H1 (cell line): ENCODE results near the gene OSBPL3. TPM values are rescaled to one million over a fixed set of nuclear protein-coding genes. Genes with fewer than 3 reads are reported as not detected.

ENCODE experiments used
- BCL11A ChIP-seq, 2 experiments: IDR thresholded peaks; one replicate each; pipeline ENCODE4 v1.6.1; 2011; ENCODE audit warnings: low read depth in 2 of 2, low read length in 2 of 2, mild to moderate bottlenecking in 2 of 2
- GTF2F1 ChIP-seq: IDR thresholded peaks from 2 replicates; pipeline ENCODE4 v1.6.1; 2012; ENCODE audit warnings: low read depth, low read length, improper control_type of control experiment, borderline replicate concordance
- HDAC6 ChIP-seq: IDR thresholded peaks from one replicate; pipeline ENCODE4 v1.7.1; 2012; ENCODE audit warnings: low read depth, mild to moderate bottlenecking, inconsistent platforms, low read length, moderate library complexity
- JUN ChIP-seq: IDR thresholded peaks from 2 replicates; pipeline ENCODE4 v1.6.1; 2011; ENCODE audit warnings: low read depth, mild to moderate bottlenecking, improper control_type of control experiment, low read length
- KDM1A ChIP-seq: fragments of 200-600, 300-600 bp; sonication (generic); IDR thresholded peaks from 2 replicates; pipeline ENCODE4 v1.7.1; 2016; ENCODE audit warnings: mild to moderate bottlenecking, low read length, borderline replicate concordance
- KDM4A ChIP-seq: IDR thresholded peaks from one replicate; pipeline ENCODE4 v1.7.1; 2012; ENCODE audit warnings: low read depth, mild to moderate bottlenecking, moderate library complexity, low read length, inconsistent platforms; ENCODE audit not compliant: severe bottlenecking
- KDM5A ChIP-seq: fragments of 200-600 bp; IDR thresholded peaks from 2 replicates; pipeline ENCODE4 v1.7.1; 2012; ENCODE audit warnings: mild to moderate bottlenecking, low read length, inconsistent platforms, mixed read lengths
- NANOG ChIP-seq: IDR thresholded peaks from 2 replicates; pipeline ENCODE4 v1.6.1; 2011; ENCODE audit warnings: low read length, low read depth, mild to moderate bottlenecking, inconsistent platforms; ENCODE audit not compliant: insufficient read depth, poor library complexity, severe bottlenecking
- RAD21 ChIP-seq, 2 experiments: IDR thresholded peaks in 1 of 2; conservative IDR thresholded peaks in 1 of 2; 2 replicates each; pipeline ENCODE4 v1.6.1; 2011; ENCODE audit warnings: low read depth in 2 of 2, low read length in 2 of 2, improper control_type of control experiment in 1 of 2, inconsistent platforms in 1 of 2, mild to moderate bottlenecking in 1 of 2, moderate library complexity in 1 of 2
- RNF2 ChIP-seq: fragments of 200-900, 300-1000 bp; sonication (generic); IDR thresholded peaks from 2 replicates; pipeline ENCODE4 v1.7.1; 2016; ENCODE audit warnings: borderline replicate concordance, low read depth, mild to moderate bottlenecking, antibody characterized with exemption, low read length; ENCODE audit not compliant: poor library complexity, severe bottlenecking; ENCODE audit errors: missing control alignments
- TAF7 ChIP-seq: optimal IDR thresholded peaks from 2 replicates; pipeline ENCODE3; 2011; ENCODE audit warnings: low read depth, mild to moderate bottlenecking, inconsistent platforms, low read length, moderate library complexity, borderline replicate concordance
- polyA plus RNA-seq, 7 experiments: library from polyadenylated mRNA; depleted of rRNA in 3 of 7; stranded (reverse) in 5 of 7; unstranded in 2 of 7; fragments of >200 nt in 5 of 7; fragments of 200-250 nt in 2 of 7; gene quantifications; 1 replicate in 5 of 7; 2 replicates in 1 of 7; 4 replicates in 1 of 7; pipeline versions ENCODE4 v1.2.1 to v1.2.3, GENCODE V29; 2011 to 2013; ENCODE audit warnings: missing spikeins in 2 of 7, mixed read lengths in 2 of 7
- total RNA-seq: library from RNA; stranded (reverse); fragmentation: NEBNext Ultra II Directional; extraction: Animal tissue kit (Norgen Biotek cat#: 25700); gene quantifications from 2 replicates; pipeline ENCODE4 v1.2.1, GENCODE V29; 2021

Gene OSBPL3
- total and polyA plus RNA-seq, 2 of the 8 experiments (the other 6 are each of a cell fraction or from before 2014, with no cell fraction given), result 2.8 to 13.9 TPM

GRCh38 chr7:24831240-24831639 lies 148.7 kb downstream of the OSBPL3 start (continued):
- TF ChIP-seq HDAC6, result no peak
- no peak for TF ChIP-seq BCL11A (IDR thresholded peaks at IDR 0.05; ENCODE audit: low read depth in 2 of 2, low read length in 2 of 2)
- TF ChIP-seq TAF7, result no peak
- TF ChIP-seq NANOG, result no peak
- no peak for TF ChIP-seq KDM4A
- TF ChIP-seq RNF2, result no peak
- TF ChIP-seq RAD21 (IDR thresholded peaks at IDR 0.05 in 1 of 2, conservative IDR thresholded peaks at IDR 0.05 in 1 of 2; ENCODE audit: low read depth in 2 of 2, low read length in 2 of 2), result no peak
- TF ChIP-seq KDM5A, result no peak
- no peak for TF ChIP-seq KDM1A
- TF ChIP-seq GTF2F1, result no peak
- no peak for TF ChIP-seq JUN
